K562 (cell line): Measurements from ENCODE around the gene DTWD2. TPM values are rescaled to one million over a fixed set of nuclear protein-coding genes. Genes with fewer than 3 reads are reported as not detected.

Experiments
- ATAC-seq: fragments of 200-7000 bp; cut with Tn5 transposase; 3 replicates; pipeline ENCODE4 v1.9.1; 2020; ENCODE audit warnings: moderate library complexity
- BruUV-seq: library from RNA; stranded (reverse); fragments of 400-500 nt; replicated peaks from 2 replicates; lab custom pipeline; 2021; lab: Mats Ljungman, UMichigan
- CTCF ChIA-PET: fragments of 300-600 bp; formaldehyde crosslinking; extraction: SDS; loops from one replicate; lab custom pipeline; 2021; ENCODE audit warnings: low intra/inter-chr PET ratio; lab: Yijun Ruan, JAX
- POLR2A ChIA-PET: fragments of 300-600, 350-650 bp; sonication (Branson Sonifier 250); formaldehyde crosslinking; extraction: SDS; loops from one replicate; lab custom pipeline; 2021; ENCODE audit warnings: antibody characterized with exemption, inconsistent platforms; lab: Yijun Ruan, JAX
- DNase-seq, 4 experiments: peaks; one replicate each; pipeline versions ENCODE4 v3.0.0 to v3.0.0-alpha.2; 2011 to 2018; ENCODE audit warnings: low spot score in 3 of 4, mixed read lengths in 3 of 4; ENCODE audit errors: extremely low read depth in 1 of 4
- FAIRE-seq: peaks from 2 replicates; lab custom pipeline; 2011; peaks lifted over from hg19 to GRCh38; lab: Jason Lieb, UNC
- H2AFZ ChIP-seq: 2 replicates; pipeline ENCODE4 v1.6.0; 2011; ENCODE audit warnings: low read depth, low read length, control low read depth, inconsistent platforms
- H3K27ac ChIP-seq: fragments of 200-600 bp; 3 replicates; pipeline ENCODE4 v1.8.0; 2011; ENCODE audit warnings: low read depth, mild to moderate bottlenecking, control low read depth, inconsistent platforms, low read length, moderate library complexity, mixed read lengths; ENCODE audit errors: extremely low read depth
- H3K27me3 ChIP-seq, 2 experiments: fragments of 300-600 bp in 1 of 2; 2 replicates in 1 of 2; 3 replicates in 1 of 2; pipeline versions ENCODE4 v1.6.0 to v1.8.0; 2011; ENCODE audit warnings: inconsistent platforms in 2 of 2, low read length in 2 of 2, mild to moderate bottlenecking in 1 of 2, mixed read lengths in 1 of 2, moderate library complexity in 1 of 2; ENCODE audit not compliant: control insufficient read depth in 2 of 2, insufficient read depth in 2 of 2
- H3K36me3 ChIP-seq: fragments of 300-600 bp; 3 replicates; pipeline ENCODE4 v1.8.0; 2011; ENCODE audit warnings: mild to moderate bottlenecking, low read length, inconsistent platforms; ENCODE audit not compliant: control insufficient read depth, insufficient read depth
- H3K4me1 ChIP-seq, 2 experiments: fragments of 200-600 bp in 1 of 2; replicated peaks in 1 of 2; 2 replicates in 1 of 2; 3 replicates in 1 of 2; pipeline versions ENCODE4 v1.5.1 to v1.8.0; 2011; ENCODE audit warnings: inconsistent platforms in 2 of 2, low read length in 2 of 2, mild to moderate bottlenecking in 1 of 2, mixed read lengths in 1 of 2, moderate library complexity in 1 of 2; ENCODE audit not compliant: control insufficient read depth in 2 of 2, insufficient read depth in 2 of 2
- H3K4me2 ChIP-seq: 2 replicates; pipeline ENCODE4 v1.6.1; 2011; ENCODE audit warnings: low read length, control low read depth, inconsistent platforms, mixed read lengths; ENCODE audit not compliant: insufficient read depth
- H3K4me3 ChIP-seq: fragments of 200-600 bp; sonication (generic), shearing (Covaris generic); 2 replicates; pipeline ENCODE4 v1.5.1; 2016; ENCODE audit warnings: control low read depth, inconsistent platforms
- H3K79me2 ChIP-seq: fragments of 200-600 bp; 3 replicates; pipeline ENCODE4 v1.8.0; 2011; ENCODE audit warnings: low read length, inconsistent platforms; ENCODE audit not compliant: control insufficient read depth, insufficient read depth
- H3K9ac ChIP-seq, 2 experiments: 2 replicates each; pipeline versions ENCODE4 v1.6.0 to v1.6.1; 2011; ENCODE audit warnings: low read depth in 2 of 2, low read length in 2 of 2, control low read depth in 1 of 2, inconsistent platforms in 1 of 2, mild to moderate bottlenecking in 1 of 2, mixed read lengths in 1 of 2; ENCODE audit not compliant: insufficient read depth in 1 of 2
- H3K9me1 ChIP-seq: one replicate; pipeline ENCODE4 v1.6.0; 2011; ENCODE audit warnings: inconsistent platforms, mild to moderate bottlenecking, low read length, moderate library complexity; ENCODE audit not compliant: control insufficient read depth, insufficient read depth
- H3K9me3 ChIP-seq: replicated peaks from 2 replicates; pipeline ENCODE4 v1.5.1; 2011; ENCODE audit warnings: low read depth, low read length, inconsistent platforms; ENCODE audit not compliant: control insufficient read depth, insufficient read depth
- H4K20me1 ChIP-seq: replicated peaks from 2 replicates; pipeline ENCODE4 v1.6.1; 2011; ENCODE audit warnings: low read length, inconsistent platforms, mixed read lengths; ENCODE audit not compliant: control insufficient read depth, insufficient read depth
- FOXK2 ChIP-seq, 2 experiments: fragments of 450-650 bp; IDR thresholded peaks in 1 of 2; conservative IDR thresholded peaks in 1 of 2; 2 replicates each; pipeline ENCODE4 v1.6.1; 2016; ENCODE audit warnings: low read depth in 2 of 2, mild to moderate bottlenecking in 1 of 2
- GABPA ChIP-seq: fragments of 200-800 bp; sonication (Bioruptor generic); conservative IDR thresholded peaks from 2 replicates; pipeline ENCODE4 v1.6.1; 2016; ENCODE audit warnings: low read depth, missing genetic modification characterization, missing compliant biosample characterization
- HDAC1 ChIP-seq, 2 experiments: fragments of 450-650 bp; IDR thresholded peaks; 2 replicates each; pipeline ENCODE4 v1.6.1; 2016 to 2017; ENCODE audit warnings: inconsistent platforms in 1 of 2, mild to moderate bottlenecking in 1 of 2, moderate library complexity in 1 of 2
- NUFIP1 ChIP-seq: fragments of 450-650 bp; IDR thresholded peaks from 2 replicates; pipeline ENCODE4 v1.6.1; 2018; ENCODE audit not compliant: partially characterized antibody
- SIN3B ChIP-seq: fragments of 450-650 bp; IDR thresholded peaks from 2 replicates; pipeline ENCODE4 v1.6.1; 2017; ENCODE audit warnings: low read depth, mild to moderate bottlenecking, moderate library complexity
- TEAD2 ChIP-seq: fragments of 450-650 bp; IDR thresholded peaks from 2 replicates; pipeline ENCODE4 v1.6.1; 2016; ENCODE audit warnings: missing genetic modification characterization, control low read depth, missing compliant biosample characterization
- TGIF2 ChIP-seq: sonication (generic); formaldehyde crosslinking; IDR thresholded peaks from 2 replicates; pipeline ENCODE4 v1.8.1; 2022; ENCODE audit warnings: mild to moderate bottlenecking, missing genetic modification reagents, moderate library complexity
- ZKSCAN8 ChIP-seq: fragments of 200-800 bp; sonication (Bioruptor generic); IDR thresholded peaks from 2 replicates; pipeline ENCODE4 v1.6.1; 2016; ENCODE audit warnings: missing genetic modification characterization, missing compliant biosample characterization
- ZNF212 ChIP-seq: fragments of 450-650 bp; formaldehyde crosslinking; IDR thresholded peaks from 2 replicates; pipeline ENCODE4 v1.4.0; 2020; ENCODE audit warnings: mild to moderate bottlenecking
- ZNF444 ChIP-seq: fragments of 250-450 bp; sonication (Bioruptor Pico); IDR thresholded peaks from 2 replicates; pipeline ENCODE4 v1.4.0; 2020; ENCODE audit warnings: mild to moderate bottlenecking, moderate library complexity
- WGBS: fragments of 100-300 bp; shearing (Covaris generic); methylation state at CpG from one replicate; pipeline ENCODE4 v1.1.6; 2016; ENCODE audit warnings: low coverage, mixed read lengths; ENCODE audit not compliant: insufficient coverage; ENCODE audit errors: missing lambda C conversion rate; 5-methylcytosine and 5-hydroxymethylcytosine counted together
- in situ Hi-C: fragments of 300-500 bp; cut with MboI; formaldehyde crosslinking; loops from 4 replicates; pipeline ENCODE4 v1.15.0; 2018; ENCODE audit warnings: inconsistent platforms, mixed read lengths
- intact Hi-C: fragments of 100-400 bp; cut with micrococcal nuclease; formaldehyde crosslinking; loops from 2 replicates; pipeline ENCODE4 v1.14.2; 2022
- polyA plus RNA-seq, 8 experiments: library from polyadenylated mRNA; depleted of rRNA in 4 of 8; stranded (reverse) in 5 of 8; unstranded in 3 of 8; fragments of >200 nt; fragmentation: Nextera tagmentation in 2 of 8; fragmentation: Illumina TruSeq in 1 of 8; extraction: Ambion mirVana in 2 of 8; extraction: Trizol in 1 of 8; gene quantifications; 2 replicates each; pipeline versions ENCODE4 v1.2.1 to v1.2.3, GENCODE V29; 2011 to 2014; ENCODE audit warnings: inconsistent platforms in 1 of 8, missing spikeins in 1 of 8
- total RNA-seq, 7 experiments: library from RNA; depleted of rRNA in 6 of 7; stranded (reverse); fragments of >200 nt in 6 of 7; fragmentation: Illumina TruSeq in 2 of 7; extraction: Trizol in 2 of 7; gene quantifications; 2 replicates each; pipeline versions ENCODE4 v1.2.1 to v1.2.3, GENCODE V29; 2011 to 2021; ENCODE audit warnings: low replicate concordance in 1 of 7
- TF ChIP-seq, protein P1 (sequence below), 2 experiments: fragments of 450-650 bp in 1 of 2; IDR thresholded peaks; 2 replicates each; pipeline ENCODE4 v1.6.1; 2011 to 2017; ENCODE audit warnings: low read depth in 2 of 2, antibody characterized with exemption in 1 of 2, borderline replicate concordance in 1 of 2, low read length in 1 of 2, mild to moderate bottlenecking in 1 of 2, mixed read lengths in 1 of 2; ENCODE audit not compliant: control insufficient read depth in 1 of 2

The DTWD2 gene
- total and polyA plus RNA-seq, 9 of the 15 experiments (the other 6 are each of a cell fraction or from before 2014, with no cell fraction given) = 0.99 to 10.8 (median 4.1) TPM

DNA sequence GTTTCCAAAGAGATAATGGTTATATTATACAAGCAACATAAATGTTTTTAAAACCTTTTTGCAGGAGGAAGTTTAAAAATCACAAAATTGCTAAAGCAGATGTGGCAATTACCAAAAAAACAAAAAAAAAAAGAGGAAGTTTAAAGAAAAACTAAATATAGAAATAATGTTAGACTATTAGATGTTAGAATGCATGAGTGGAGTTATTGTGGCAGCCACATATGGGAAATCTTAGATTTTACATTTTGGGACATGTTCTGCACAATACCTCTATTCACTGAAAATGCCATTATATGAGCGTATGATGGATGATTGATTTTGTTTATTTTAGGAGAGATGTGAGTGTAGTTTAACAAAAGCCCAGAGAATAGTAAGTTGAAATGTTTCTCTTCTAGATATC lies 31.2 kb upstream of the DTWD2 start (continued):
- no peak for TF ChIP-seq FOXK2 (conservative IDR thresholded peaks at IDR 0.05 in 1 of 2, IDR thresholded peaks at IDR 0.05 in 1 of 2; ENCODE audit: low read depth in 2 of 2)
- no peak for TF ChIP-seq ZNF212 (CRISPR knock-in tag)
- TF ChIP-seq NUFIP1 = no peak

DNA sequence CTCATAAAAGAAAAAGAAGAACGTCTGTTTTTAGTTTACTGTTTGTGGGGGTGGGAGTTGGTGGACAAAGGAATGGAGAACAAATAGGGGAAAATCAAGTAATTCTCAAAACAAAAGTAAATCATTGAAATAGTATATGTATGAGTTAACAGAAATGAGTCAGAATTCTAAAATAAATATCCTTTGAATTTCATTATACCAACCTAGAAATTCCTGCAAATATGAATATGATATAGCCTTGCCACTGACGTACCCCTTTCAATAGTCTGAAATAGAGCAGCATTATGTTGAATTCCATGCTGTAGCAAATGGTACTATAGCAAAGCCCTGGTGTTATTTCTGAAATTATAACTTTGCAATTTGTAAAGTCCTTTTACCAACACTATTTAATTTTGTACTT lies 29.6 kb upstream of the DTWD2 start:
- Histone ChIP-seq H3K27ac (no peak overlapping the region), H3K4me3 (no peak overlapping the region), H3K4me2 (no peak overlapping the region), H3K36me3 (no peaks in the 10 kb centered on the region), H4K20me1 (no peaks in the 10 kb centered on the region), H3K9me1 (no peaks in the 10 kb centered on the region), H3K27me3 (no peaks in the 10 kb centered on the region), H3K4me1 (no peaks in the 10 kb centered on the region), H3K79me2 (no peaks in the 10 kb centered on the region), H3K9ac (no peak overlapping the region), H3K9me3 (no peaks in the 10 kb centered on the region), H2AFZ (no peak overlapping the region)
- DNase-seq (no peak), ATAC-seq (no peak), FAIRE-seq (no peak)
- in situ Hi-C loops = no loop called here
- ChIA-PET POLR2A (no interaction called here), CTCF (no interaction called here)
- BruUV-seq = no TSS peak
- intact Hi-C loops = no loop called here
- no peak for TF ChIP-seq TEAD2
- WGBS = 33% methylated on average over 2 of the region's 2 CpGs

DNA sequence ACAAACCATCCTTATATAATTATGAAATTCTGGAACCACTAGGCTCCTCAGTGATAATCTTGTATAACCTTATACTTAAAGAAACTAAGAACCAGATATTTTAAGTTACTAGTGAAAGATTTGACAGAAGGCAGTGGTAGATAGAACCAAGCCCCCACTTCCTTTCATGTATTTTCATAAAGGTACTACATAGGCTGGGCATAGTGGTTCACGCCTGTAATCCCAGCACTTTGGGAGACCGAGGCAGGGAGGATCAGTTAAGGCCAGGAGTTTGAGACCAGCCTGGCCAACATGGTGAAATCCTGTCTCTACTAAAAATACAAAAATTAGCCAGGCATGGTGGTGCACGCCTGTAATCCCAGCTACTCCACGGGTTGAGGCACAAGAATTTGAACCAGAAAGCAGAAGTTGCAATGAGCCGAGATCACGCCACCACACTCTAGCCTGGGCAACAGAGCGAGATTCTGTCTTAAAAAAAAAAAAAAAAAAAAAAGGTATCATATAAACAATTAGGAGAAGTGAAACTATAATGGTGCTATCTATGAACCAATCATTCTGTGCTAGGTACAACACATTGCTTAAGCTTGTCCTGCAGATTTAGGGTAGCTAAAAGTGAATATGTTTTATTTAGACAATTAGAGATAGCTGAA lies 27.9 kb upstream of the DTWD2 start:
- Histone ChIP-seq H3K9me3 (no peaks in the 10 kb centered on the region), H4K20me1 (no peaks in the 10 kb centered on the region), H2AFZ (no peak overlapping the region), H3K4me2 (no peak overlapping the region), H3K79me2 (no peaks in the 10 kb centered on the region), H3K27me3 (no peaks in the 10 kb centered on the region), H3K4me3 (no peak overlapping the region), H3K36me3 (no peaks in the 10 kb centered on the region), H3K9ac (no peak overlapping the region), H3K9me1 (no peaks in the 10 kb centered on the region), H3K27ac (no peak overlapping the region), H3K4me1 (no peaks in the 10 kb centered on the region)
- ChIA-PET POLR2A (no interaction called here), CTCF (interaction anchor here (0.6 kb wide), 1 partner anchor 396 kb away, joined by 5 read pairs; no protein-coding TSS in a partner anchor)
- DNase-seq (no peak), ATAC-seq (no peak), FAIRE-seq (no peak)
- no TSS peak for BruUV-seq
- in situ Hi-C loops = no loop called here
- intact Hi-C loops = no loop called here
- 27% methylated on average over 7 of the region's 7 CpGs for WGBS
- TF ChIP-seq ZKSCAN8 = no peak
- TF ChIP-seq, protein P1, sequence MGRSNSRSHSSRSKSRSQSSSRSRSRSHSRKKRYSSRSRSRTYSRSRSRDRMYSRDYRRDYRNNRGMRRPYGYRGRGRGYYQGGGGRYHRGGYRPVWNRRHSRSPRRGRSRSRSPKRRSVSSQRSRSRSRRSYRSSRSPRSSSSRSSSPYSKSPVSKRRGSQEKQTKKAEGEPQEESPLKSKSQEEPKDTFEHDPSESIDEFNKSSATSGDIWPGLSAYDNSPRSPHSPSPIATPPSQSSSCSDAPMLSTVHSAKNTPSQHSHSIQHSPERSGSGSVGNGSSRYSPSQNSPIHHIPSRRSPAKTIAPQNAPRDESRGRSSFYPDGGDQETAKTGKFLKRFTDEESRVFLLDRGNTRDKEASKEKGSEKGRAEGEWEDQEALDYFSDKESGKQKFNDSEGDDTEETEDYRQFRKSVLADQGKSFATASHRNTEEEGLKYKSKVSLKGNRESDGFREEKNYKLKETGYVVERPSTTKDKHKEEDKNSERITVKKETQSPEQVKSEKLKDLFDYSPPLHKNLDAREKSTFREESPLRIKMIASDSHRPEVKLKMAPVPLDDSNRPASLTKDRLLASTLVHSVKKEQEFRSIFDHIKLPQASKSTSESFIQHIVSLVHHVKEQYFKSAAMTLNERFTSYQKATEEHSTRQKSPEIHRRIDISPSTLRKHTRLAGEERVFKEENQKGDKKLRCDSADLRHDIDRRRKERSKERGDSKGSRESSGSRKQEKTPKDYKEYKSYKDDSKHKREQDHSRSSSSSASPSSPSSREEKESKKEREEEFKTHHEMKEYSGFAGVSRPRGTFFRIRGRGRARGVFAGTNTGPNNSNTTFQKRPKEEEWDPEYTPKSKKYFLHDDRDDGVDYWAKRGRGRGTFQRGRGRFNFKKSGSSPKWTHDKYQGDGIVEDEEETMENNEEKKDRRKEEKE (IDR thresholded peaks at IDR 0.05; ENCODE audit: borderline replicate concordance in 1 of 2, control insufficient read depth in 1 of 2, low read depth in 2 of 2, low read length in 1 of 2) = no peak
- no peak for TF ChIP-seq TGIF2 (CRISPR knock-in tag)
- TF ChIP-seq ZNF444 = no peak
- no peak for TF ChIP-seq GABPA (tag)
- TF ChIP-seq HDAC1 (IDR thresholded peaks at IDR 0.05) = no peak
- TF ChIP-seq SIN3B = no peak
